ENCODE measurements around the gene CD70.

The CD70 gene

GRCh38 chr19:6577476-6578125, 13.3 kb downstream of the CD70 start:
- H3K23ac ChIP-seq (ENCODE audit: low read depth, low read length, poor library complexity) = no peak overlapping the region
- H2BK15ac ChIP-seq (ENCODE audit: low read length) = no peak overlapping the region
- H3K9me3 ChIP-seq (replicated peaks in 1 of 2; ENCODE audit: control insufficient read depth in 2 of 2, insufficient read depth in 1 of 2, low read depth in 1 of 2, low read length in 2 of 2) = peaks cover 2 to 5% of the 10 kb centered on the region in 2 donors
- no peaks in the 10 kb centered on the region for H3K79me1 ChIP-seq (ENCODE audit: low read depth, low read length)
- DNase-seq (ENCODE audit: low spot score) = no peak
- no peak overlapping the region for H3K14ac ChIP-seq (ENCODE audit: low read length)
- no peak overlapping the region for H3K4me3 ChIP-seq (ENCODE audit: low read length in 2 of 2)
- no peak overlapping the region for H3K4ac ChIP-seq (ENCODE audit: low read length)
- no peak overlapping the region for H3K9ac ChIP-seq (ENCODE audit: low read depth, low read length, poor library complexity)
- H2AK5ac ChIP-seq (ENCODE audit: low read depth, low read length) = no peak overlapping the region
- no peak overlapping the region for H2BK5ac ChIP-seq (ENCODE audit: low read length)
- no peaks in the 10 kb centered on the region for H3K36me3 ChIP-seq (replicated peaks in 1 of 2; ENCODE audit: control insufficient read depth in 2 of 2, insufficient read depth in 2 of 2, low read length in 2 of 2)
- H3K18ac ChIP-seq (ENCODE audit: low read length) = no peak overlapping the region
- peaks cover 0 to 7% of the 10 kb centered on the region in 2 donors for H3K4me1 ChIP-seq (ENCODE audit: control insufficient read depth in 2 of 2, insufficient read depth in 1 of 2, low read depth in 1 of 2, low read length in 2 of 2)
- no peak overlapping the region for H3K27ac ChIP-seq (replicated peaks; ENCODE audit: low read length)
- no peak overlapping the region for H4K8ac ChIP-seq (ENCODE audit: low read depth, low read length)
- H2AFZ ChIP-seq (ENCODE audit: low read length) = peak overlapping the region; percentile 2
- no peak overlapping the region for H3K4me2 ChIP-seq (ENCODE audit: insufficient read depth, low read length, poor library complexity, severe bottlenecking)
- H2BK120ac ChIP-seq (ENCODE audit: low read depth, low read length) = no peak overlapping the region
- WGBS, 2 donors (ENCODE audit: extremely low coverage in 2 of 2, insufficient read length in 2 of 2, insufficient replicate concordance in 1 of 2) = no CpG with 5 or more reads among the region's 5 CpGs
- no peak overlapping the region for H2BK12ac ChIP-seq (ENCODE audit: low read length)
- H3K27me3 ChIP-seq (ENCODE audit: control insufficient read depth in 3 of 3, insufficient read depth in 3 of 3, low read depth in 1 of 3, low read length in 3 of 3) = no peaks in the 10 kb centered on the region
- H4K91ac ChIP-seq (ENCODE audit: low read depth, low read length, poor library complexity) = no peak overlapping the region

GRCh38 chr19:6576869-6577475, 14.0 kb downstream of the CD70 start:
- no peak overlapping the region for H2AK5ac ChIP-seq (ENCODE audit: low read depth, low read length)
- peaks cover 2 to 5% of the 10 kb centered on the region in 2 donors for H3K9me3 ChIP-seq (replicated peaks in 1 of 2; ENCODE audit: control insufficient read depth in 2 of 2, insufficient read depth in 1 of 2, low read depth in 1 of 2, low read length in 2 of 2)
- no peak overlapping the region for H4K8ac ChIP-seq (ENCODE audit: low read depth, low read length)
- H2BK5ac ChIP-seq (ENCODE audit: low read length) = no peak overlapping the region
- no peaks in the 10 kb centered on the region for H3K79me1 ChIP-seq (ENCODE audit: low read depth, low read length)
- H3K27me3 ChIP-seq (ENCODE audit: control insufficient read depth in 3 of 3, insufficient read depth in 3 of 3, low read depth in 1 of 3, low read length in 3 of 3) = no peaks in the 10 kb centered on the region
- no peaks in the 10 kb centered on the region for H3K36me3 ChIP-seq (replicated peaks in 1 of 2; ENCODE audit: control insufficient read depth in 2 of 2, insufficient read depth in 2 of 2, low read length in 2 of 2)
- H3K27ac ChIP-seq (replicated peaks; ENCODE audit: low read length) = no peak overlapping the region
- no peak overlapping the region for H3K14ac ChIP-seq (ENCODE audit: low read length)
- H2AFZ ChIP-seq (ENCODE audit: low read length) = peak overlapping the region; percentile 2
- H3K4ac ChIP-seq (ENCODE audit: low read length) = no peak overlapping the region
- H3K4me2 ChIP-seq (ENCODE audit: insufficient read depth, low read length, poor library complexity, severe bottlenecking) = no peak overlapping the region
- no peak overlapping the region for H2BK12ac ChIP-seq (ENCODE audit: low read length)
- no peak overlapping the region for H3K4me3 ChIP-seq (ENCODE audit: low read length in 2 of 2)
- H2BK120ac ChIP-seq (ENCODE audit: low read depth, low read length) = no peak overlapping the region
- H4K91ac ChIP-seq (ENCODE audit: low read depth, low read length, poor library complexity) = no peak overlapping the region
- H3K9ac ChIP-seq (ENCODE audit: low read depth, low read length, poor library complexity) = no peak overlapping the region
- no peak overlapping the region for H3K18ac ChIP-seq (ENCODE audit: low read length)
- no peak overlapping the region for H2BK15ac ChIP-seq (ENCODE audit: low read length)
- no CpG with 5 or more reads among the region's 5 CpGs for whole genome bisulfite sequencing, 2 donors (ENCODE audit: extremely low coverage in 2 of 2, insufficient read length in 2 of 2, insufficient replicate concordance in 1 of 2)
- H3K4me1 ChIP-seq (ENCODE audit: control insufficient read depth in 2 of 2, insufficient read depth in 1 of 2, low read depth in 1 of 2, low read length in 2 of 2) = peaks cover 0 to 7% of the 10 kb centered on the region in 2 donors
- H3K23ac ChIP-seq (ENCODE audit: low read depth, low read length, poor library complexity) = no peak overlapping the region
- DNase-seq (ENCODE audit: low spot score) = no peak

GRCh38 chr19:6573350-6573749, 17.6 kb downstream of the CD70 start:
- Histone ChIP-seq H2BK15ac (ENCODE audit: low read length) (no peak overlapping the region), H3K27ac (replicated peaks; ENCODE audit: low read length) (no peak overlapping the region), H2AK5ac (ENCODE audit: low read depth, low read length) (no peak overlapping the region), H2BK120ac (ENCODE audit: low read depth, low read length) (no peak overlapping the region), H3K4me3 (ENCODE audit: low read length in 2 of 2) (no peak overlapping the region), H4K8ac (ENCODE audit: low read depth, low read length) (no peak overlapping the region), H3K27me3 (ENCODE audit: control insufficient read depth in 3 of 3, insufficient read depth in 3 of 3, low read depth in 1 of 3, low read length in 3 of 3) (no peaks in the 10 kb centered on the region), H2BK5ac (ENCODE audit: low read length) (no peak overlapping the region), H3K4me1 (ENCODE audit: control insufficient read depth in 2 of 2, insufficient read depth in 1 of 2, low read depth in 1 of 2, low read length in 2 of 2) (peaks cover 0 to 7% of the 10 kb centered on the region in 2 donors), H2BK12ac (ENCODE audit: low read length) (no peak overlapping the region), H3K4me2 (ENCODE audit: insufficient read depth, low read length, poor library complexity, severe bottlenecking) (no peak overlapping the region), H3K14ac (ENCODE audit: low read length) (no peak overlapping the region), H3K18ac (ENCODE audit: low read length) (no peak overlapping the region), H3K9ac (ENCODE audit: low read depth, low read length, poor library complexity) (no peak overlapping the region), H3K4ac (ENCODE audit: low read length) (no peak overlapping the region), H4K91ac (ENCODE audit: low read depth, low read length, poor library complexity) (no peak overlapping the region), H3K9me3 (replicated peaks in 1 of 2; ENCODE audit: control insufficient read depth in 2 of 2, insufficient read depth in 1 of 2, low read depth in 1 of 2, low read length in 2 of 2) (peaks cover 2% of the 10 kb centered on the region in 2 donors), H2AFZ (ENCODE audit: low read length) (no peak overlapping the region), H3K23ac (ENCODE audit: low read depth, low read length, poor library complexity) (no peak overlapping the region), H3K79me1 (ENCODE audit: low read depth, low read length) (no peaks in the 10 kb centered on the region), H3K36me3 (replicated peaks in 1 of 2; ENCODE audit: control insufficient read depth in 2 of 2, insufficient read depth in 2 of 2, low read length in 2 of 2) (no peaks in the 10 kb centered on the region)
- DNase-seq (ENCODE audit: low spot score) = no peak
- WGBS, 2 donors (ENCODE audit: extremely low coverage in 2 of 2, insufficient read length in 2 of 2, insufficient replicate concordance in 1 of 2) = no CpG with 5 or more reads among the region's 1 CpG

- WGBS, 2 donors (ENCODE audit: extremely low coverage in 2 of 2, insufficient read length in 2 of 2, insufficient replicate concordance in 1 of 2) = no CpG with 5 or more reads among the region's 4 CpGs
- Histone ChIP-seq H3K9ac (ENCODE audit: low read depth, low read length, poor library complexity) (no peak overlapping the region), H2BK15ac (ENCODE audit: low read length) (no peak overlapping the region), H2AFZ (ENCODE audit: low read length) (no peak overlapping the region), H2BK120ac (ENCODE audit: low read depth, low read length) (no peak overlapping the region), H4K8ac (ENCODE audit: low read depth, low read length) (no peak overlapping the region), H3K4ac (ENCODE audit: low read length) (no peak overlapping the region), H2BK5ac (ENCODE audit: low read length) (no peak overlapping the region), H3K14ac (ENCODE audit: low read length) (no peak overlapping the region), H2AK5ac (ENCODE audit: low read depth, low read length) (no peak overlapping the region), H3K4me2 (ENCODE audit: insufficient read depth, low read length, poor library complexity, severe bottlenecking) (no peak overlapping the region), H3K27ac (replicated peaks; ENCODE audit: low read length) (no peak overlapping the region), H3K9me3 (replicated peaks in 1 of 2; ENCODE audit: control insufficient read depth in 2 of 2, insufficient read depth in 1 of 2, low read depth in 1 of 2, low read length in 2 of 2) (peaks cover 0 to 2% of the 10 kb centered on the region in 2 donors), H2BK12ac (ENCODE audit: low read length) (no peak overlapping the region), H3K27me3 (ENCODE audit: control insufficient read depth in 3 of 3, insufficient read depth in 3 of 3, low read depth in 1 of 3, low read length in 3 of 3) (no peaks in the 10 kb centered on the region), H4K91ac (ENCODE audit: low read depth, low read length, poor library complexity) (no peak overlapping the region), H3K23ac (ENCODE audit: low read depth, low read length, poor library complexity) (no peak overlapping the region), H3K36me3 (replicated peaks in 1 of 2; ENCODE audit: control insufficient read depth in 2 of 2, insufficient read depth in 2 of 2, low read length in 2 of 2) (no peaks in the 10 kb centered on the region), H3K4me3 (ENCODE audit: low read length in 2 of 2) (no peak overlapping the region), H3K18ac (ENCODE audit: low read length) (no peak overlapping the region), H3K79me1 (ENCODE audit: low read depth, low read length) (no peaks in the 10 kb centered on the region), H3K4me1 (ENCODE audit: control insufficient read depth in 2 of 2, insufficient read depth in 1 of 2, low read depth in 1 of 2, low read length in 2 of 2) (peaks cover 0 to 2% of the 10 kb centered on the region in 2 donors)
- DNase-seq (ENCODE audit: low spot score) = no peak
Measured at GRCh38 chr19:6572217-6572616, 18.7 kb downstream of the CD70 start.

Data from neuronal stem cell (in vitro differentiated cells).